CD4-positive, alpha-beta T cell treated with Interleukin-17A for 4 hours (primary cell): ENCODE data around the gene ZNF839.
"Not testable (repeated sequence)": the region's sequence is repeated elsewhere in the genome, so short reads cannot be mapped to it uniquely, and the experiment has no call there.

ENCODE experiments used
- DNase-seq: peaks from one replicate; pipeline ENCODE4 v3.0.0-alpha.2; 2020; ENCODE audit warnings: mixed read lengths

Gene ZNF839

GRCh38 chr14:102314242-102315011 is 5.1 kb upstream of the ZNF839 start:
- DNase-seq: peak; percentile 87

GRCh38 chr14:102315121-102315520 is 4.4 kb upstream of the ZNF839 start:
- DNase-seq: no peak

- peak; percentile 41 for DNase-seq
Measured at GRCh38 chr14:102316338-102316742, 3.2 kb upstream of the ZNF839 start.

GRCh38 chr14:102316743-102317563 is 2.6 kb upstream of the ZNF839 start:
- DNase-seq: peak; percentile 95

- peak; percentile 19 for DNase-seq
Measured at GRCh38 chr14:102317564-102318248, 1.8 kb upstream of the ZNF839 start.

- peak; percentile 6 for DNase-seq
Measured at GRCh38 chr14:102318781-102319276, 717 bp upstream of the ZNF839 start.

- peak; percentile 58 for DNase-seq
Measured at GRCh38 chr14:102320033-102320660, 601 bp downstream of the ZNF839 start.

- DNase-seq: no peak
Measured at GRCh38 chr14:102320671-102321455, 1.3 kb downstream of the ZNF839 start.

- no peak for DNase-seq
Measured at GRCh38 chr14:102321456-102322422, 2.2 kb downstream of the ZNF839 start.

- DNase-seq: peak; percentile 43
Measured at GRCh38 chr14:102323102-102323501, 3.6 kb downstream of the ZNF839 start.

GRCh38 chr14:102325791-102326345 is 6.3 kb downstream of the ZNF839 start:
- DNase-seq: no peak

- no peak for DNase-seq
Measured at GRCh38 chr14:102326583-102326982, 7.0 kb downstream of the ZNF839 start.

GRCh38 chr14:102329381-102329780 is 9.8 kb downstream of the ZNF839 start:
- not testable (repeated sequence) for DNase-seq

- no peak for DNase-seq
Measured at GRCh38 chr14:102330806-102331205, 11.3 kb downstream of the ZNF839 start.

GRCh38 chr14:102333390-102333789 is 13.8 kb downstream of the ZNF839 start:
- no peak for DNase-seq

GRCh38 chr14:102333795-102334705 is 14.5 kb downstream of the ZNF839 start:
- DNase-seq: no peak

- DNase-seq: no peak
Measured at GRCh38 chr14:102335163-102335562, 15.6 kb downstream of the ZNF839 start.

- no peak for DNase-seq
Measured at GRCh38 chr14:102338724-102339123, 19.2 kb downstream of the ZNF839 start.

GRCh38 chr14:102341566-102341965 is 22.0 kb downstream of the ZNF839 start:
- no peak for DNase-seq
